GM19455 (cell line): Measurements from ENCODE around the gene SUSD3.
"Not testable (repeated sequence)": the region's sequence is repeated elsewhere in the genome, so short reads cannot be mapped to it uniquely, and the experiment has no call there.

Experiments used
- ATAC-seq: cut with Tn5 transposase; IDR thresholded peaks from one replicate; pipeline ENCODE4 v1.9.1; 2021; ENCODE audit not compliant: unreplicated experiment

The SUSD3 gene

GRCh38 chr9:93058355-93059010, at the start of gene SUSD3:
TSS of gene SUSD3 (plus strand) at chr9:93058701. CDS start at chr9:93058743, 42 bp downstream.
- peak; percentile 49 for ATAC-seq

GRCh38 chr9:93009337-93010015, 49.0 kb upstream of the SUSD3 start:
- no peak for ATAC-seq

GRCh38 chr9:93010056-93010455, 48.4 kb upstream of the SUSD3 start:
- no peak for ATAC-seq

GRCh38 chr9:93010704-93011103, 47.8 kb upstream of the SUSD3 start:
- ATAC-seq: no peak

GRCh38 chr9:93011114-93011513, 47.4 kb upstream of the SUSD3 start:
- ATAC-seq: no peak

- no peak for ATAC-seq
Observed at GRCh38 chr9:93012963-93013855, 45.3 kb upstream of the SUSD3 start.

- ATAC-seq: no peak
Observed at GRCh38 chr9:93013856-93014582, 44.5 kb upstream of the SUSD3 start.

- not testable (repeated sequence) for ATAC-seq
Observed at GRCh38 chr9:93015190-93015589, 43.3 kb upstream of the SUSD3 start.

GRCh38 chr9:93017621-93018020, 40.9 kb upstream of the SUSD3 start:
- ATAC-seq: no peak

GRCh38 chr9:93020151-93020550, 38.4 kb upstream of the SUSD3 start:
- ATAC-seq: no peak

- no peak for ATAC-seq
Observed at GRCh38 chr9:93020771-93021670, 37.5 kb upstream of the SUSD3 start.

GRCh38 chr9:93022066-93022465, 36.4 kb upstream of the SUSD3 start:
- no peak for ATAC-seq

GRCh38 chr9:93022721-93023520, 35.6 kb upstream of the SUSD3 start:
- no peak for ATAC-seq

GRCh38 chr9:93023521-93023815, 35.0 kb upstream of the SUSD3 start:
- ATAC-seq: no peak

- ATAC-seq: no peak
Observed at GRCh38 chr9:93024646-93024910, 33.9 kb upstream of the SUSD3 start.

- ATAC-seq: no peak
Observed at GRCh38 chr9:93024986-93025630, 33.4 kb upstream of the SUSD3 start.

GRCh38 chr9:93025736-93026135, 32.8 kb upstream of the SUSD3 start:
- no peak for ATAC-seq

- ATAC-seq: no peak
Observed at GRCh38 chr9:93026640-93027039, 31.9 kb upstream of the SUSD3 start.

- ATAC-seq: no peak
Observed at GRCh38 chr9:93027750-93028149, 30.8 kb upstream of the SUSD3 start.
